ENCODE results near the gene GRIA4.
A peak's percentile ranks its signal among the peaks of the same experiment; 100 is the strongest.

Gene GRIA4

DNA sequence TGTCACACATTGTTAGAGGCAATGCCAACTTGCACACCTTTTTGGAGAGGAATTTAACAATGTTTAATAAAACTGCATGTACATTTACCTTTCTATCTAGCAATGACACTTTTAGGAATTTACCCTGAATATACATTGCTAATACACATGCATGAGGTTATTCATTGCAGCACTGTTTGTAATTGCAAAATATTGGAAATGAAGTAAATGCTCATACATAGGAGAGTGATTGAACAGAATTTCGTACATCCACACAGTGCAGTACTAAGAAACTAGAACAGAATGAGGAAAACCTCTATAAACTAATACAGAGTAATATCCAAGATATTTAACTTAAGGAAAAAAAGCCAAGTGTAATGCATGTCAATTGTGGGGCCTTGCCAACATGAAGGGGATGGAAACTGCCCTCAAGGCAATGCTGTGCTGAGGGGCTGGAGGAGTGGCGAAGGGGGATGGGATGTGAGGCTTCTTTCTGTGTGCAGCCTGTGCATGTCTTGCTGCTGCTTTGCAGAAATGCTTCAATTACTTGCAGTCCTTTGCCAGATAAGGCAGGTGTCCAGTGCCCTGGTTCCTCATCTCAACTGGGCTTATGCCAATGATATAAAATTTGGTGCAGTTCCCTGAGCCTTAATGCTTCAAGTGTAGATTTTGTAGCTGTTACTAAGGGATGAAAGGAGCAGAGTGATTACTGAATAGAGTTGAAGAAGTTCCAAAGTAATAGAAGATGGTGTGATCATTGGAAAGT lies 96.1 kb downstream of the GRIA4 start:
- no peak for TF ChIP-seq JUND (IDR thresholded peaks at IDR 0.05; ENCODE audit: low read depth)
- no peak for DNase-seq (ENCODE audit: low read depth in 1 of 2, low spot score in 1 of 2)
- in situ Hi-C loops (cut with HindIII; ENCODE audit: low pct_unique_long_range_greater_than_20kb, low sequenced_read_pairs), result no loop called here

DNA sequence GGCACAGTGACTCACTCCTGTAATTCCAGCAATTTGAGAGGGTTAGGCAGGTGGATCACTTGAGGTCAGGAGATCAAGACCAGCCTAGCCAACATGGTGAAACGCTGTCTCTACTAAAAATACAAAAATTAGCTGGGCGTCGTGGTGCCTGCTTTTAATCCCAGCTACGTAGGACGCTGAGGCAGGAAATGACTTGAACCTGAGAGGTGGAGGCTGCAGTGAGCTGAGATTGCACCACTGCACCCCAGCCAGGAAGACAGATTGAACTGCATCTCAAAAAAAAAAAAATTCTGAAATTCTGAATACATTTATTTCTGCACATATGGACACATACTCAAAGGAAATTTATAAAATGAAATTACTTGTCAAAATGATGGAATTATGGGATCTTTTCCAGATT lies 103.2 kb downstream of the GRIA4 start:
- DNase-seq (ENCODE audit: low read depth in 1 of 2, low spot score in 1 of 2), result no peak
- no peak for TF ChIP-seq JUND (IDR thresholded peaks at IDR 0.05; ENCODE audit: low read depth)
- in situ Hi-C loops (cut with HindIII; ENCODE audit: low pct_unique_long_range_greater_than_20kb, low sequenced_read_pairs), result no loop called here

DNA sequence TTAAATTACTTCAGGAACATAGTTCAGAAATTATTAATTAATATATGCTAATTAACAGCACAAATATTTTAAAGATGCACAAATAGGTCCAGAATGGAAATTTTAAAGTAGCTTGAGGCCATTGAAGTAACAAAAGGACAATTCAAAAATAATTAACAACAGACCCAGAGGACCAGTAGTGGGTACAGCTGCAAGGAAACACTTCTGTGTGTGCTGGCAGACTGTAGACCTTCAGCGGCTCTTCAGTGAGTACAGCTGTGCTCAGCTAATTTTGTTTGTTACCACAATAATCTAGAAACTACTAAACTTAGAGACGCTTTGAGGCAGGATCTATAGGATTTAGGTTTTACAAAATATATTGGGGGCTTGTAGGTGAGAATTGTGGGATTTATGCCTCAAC lies 103.8 kb downstream of the GRIA4 start:
- no peak for TF ChIP-seq JUND (IDR thresholded peaks at IDR 0.05; ENCODE audit: low read depth)
- no peak for DNase-seq (ENCODE audit: low read depth in 1 of 2, low spot score in 1 of 2)
- in situ Hi-C loops (cut with HindIII; ENCODE audit: low pct_unique_long_range_greater_than_20kb, low sequenced_read_pairs), result no loop called here

DNA sequence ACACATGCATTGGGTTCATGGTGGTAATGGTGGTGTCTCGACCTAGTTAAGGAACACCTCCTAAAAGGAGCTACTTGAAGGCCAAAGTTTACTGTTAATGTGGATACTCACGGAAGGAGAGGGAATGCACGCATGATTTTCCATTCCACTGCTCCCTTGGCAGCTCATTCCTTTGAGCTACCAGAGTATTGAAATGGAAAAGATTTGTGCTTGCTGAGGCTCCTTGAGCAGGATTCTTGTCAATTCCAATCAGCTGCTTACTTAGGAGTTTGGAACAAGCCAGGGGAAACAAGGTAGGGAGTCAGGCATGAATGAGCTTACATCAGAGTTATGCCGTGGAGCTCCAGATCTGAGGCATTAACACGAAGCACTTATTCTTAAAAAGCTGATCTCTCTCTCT lies 108.8 kb downstream of the GRIA4 start:
- TF ChIP-seq JUND (IDR thresholded peaks at IDR 0.05; ENCODE audit: low read depth), result no peak
- in situ Hi-C loops (cut with HindIII; ENCODE audit: low pct_unique_long_range_greater_than_20kb, low sequenced_read_pairs), result no loop called here
- no peak for DNase-seq (ENCODE audit: low read depth in 1 of 2, low spot score in 1 of 2)

DNA sequence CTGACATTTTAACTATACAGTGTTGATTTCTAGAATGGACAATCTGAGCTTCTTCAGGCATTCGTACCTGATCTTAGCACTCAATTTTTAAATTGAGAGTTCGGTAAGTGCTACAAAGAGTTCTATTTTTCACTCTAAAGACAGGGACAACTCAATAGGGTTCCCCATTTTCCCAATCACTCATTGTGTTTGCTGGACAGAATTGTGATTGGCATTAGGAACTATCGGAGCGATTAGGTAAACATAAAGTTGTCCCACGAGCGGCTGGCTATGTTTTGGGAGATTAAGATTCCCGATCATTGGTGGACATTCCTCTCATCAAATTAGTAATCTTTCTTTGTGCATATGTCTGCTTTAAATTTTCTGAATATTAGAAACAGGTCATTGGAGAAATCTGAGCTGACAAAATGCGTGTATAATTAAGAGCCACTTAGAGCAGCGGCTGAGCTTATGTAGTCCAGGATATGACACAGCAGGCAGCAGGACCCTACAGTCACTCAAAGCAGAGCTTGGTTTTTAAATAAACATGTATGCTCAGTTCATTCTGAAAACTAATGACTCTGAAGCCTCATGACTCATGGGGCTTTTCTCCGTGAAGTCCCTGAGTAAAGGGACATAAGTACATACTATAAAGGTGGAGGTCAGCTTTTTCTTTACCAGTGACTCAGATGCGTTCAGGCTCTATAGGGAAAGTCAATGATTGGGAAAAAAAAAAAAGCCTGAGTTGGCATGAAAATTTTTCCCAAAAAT lies 109.4 kb downstream of the GRIA4 start:
- in situ Hi-C loops (cut with HindIII; ENCODE audit: low pct_unique_long_range_greater_than_20kb, low sequenced_read_pairs), result no loop called here
- peak in 1 of 2 experiments; percentile 5 for DNase-seq (ENCODE audit: low read depth in 1 of 2, low spot score in 1 of 2)
- no peak for TF ChIP-seq JUND (IDR thresholded peaks at IDR 0.05; ENCODE audit: low read depth)

DNA sequence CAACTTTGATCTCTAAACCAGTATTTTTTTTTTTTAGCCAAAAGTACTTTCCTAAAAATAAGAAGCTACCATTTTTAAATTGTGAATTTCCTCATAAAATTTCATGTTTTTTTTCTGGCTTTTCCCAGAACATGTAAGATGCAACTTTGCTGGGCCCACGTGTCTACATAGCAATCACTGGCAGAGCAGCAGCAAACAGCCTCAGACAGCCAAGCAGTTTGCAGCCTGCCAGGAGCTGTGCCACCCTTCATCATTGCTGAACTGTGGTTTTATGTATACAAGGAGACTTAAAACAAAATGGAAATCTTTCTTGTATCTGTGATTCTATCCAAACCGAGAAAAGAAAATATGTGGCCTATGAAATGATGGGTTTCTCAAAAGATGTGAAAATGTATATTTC lies 110.2 kb downstream of the GRIA4 start:
- TF ChIP-seq JUND (IDR thresholded peaks at IDR 0.05; ENCODE audit: low read depth), result no peak
- in situ Hi-C loops (cut with HindIII; ENCODE audit: low pct_unique_long_range_greater_than_20kb, low sequenced_read_pairs), result no loop called here
- no peak for DNase-seq (ENCODE audit: low read depth in 1 of 2, low spot score in 1 of 2)

DNA sequence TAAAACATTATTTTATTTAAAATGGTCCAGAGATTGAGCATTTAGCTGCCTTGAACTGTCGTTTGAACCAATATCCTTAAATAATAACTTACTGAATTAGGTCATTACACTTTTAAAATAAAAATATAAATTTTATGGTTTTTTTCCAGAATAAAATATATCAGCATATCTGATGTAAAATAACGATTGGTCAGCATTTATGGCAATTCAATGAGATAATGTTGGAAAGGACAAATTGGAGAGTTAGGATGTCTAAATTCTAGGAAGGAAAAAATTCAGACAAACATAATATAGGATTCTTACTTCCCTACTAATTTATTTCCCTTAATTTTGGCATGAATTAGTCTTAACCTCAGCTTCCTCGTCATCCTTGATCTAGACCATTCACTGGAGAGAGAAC lies 113.4 kb downstream of the GRIA4 start:
- in situ Hi-C loops (cut with HindIII; ENCODE audit: low pct_unique_long_range_greater_than_20kb, low sequenced_read_pairs), result no loop called here
- no peak for DNase-seq (ENCODE audit: low read depth in 1 of 2, low spot score in 1 of 2)
- TF ChIP-seq JUND (IDR thresholded peaks at IDR 0.05; ENCODE audit: low read depth), result no peak

DNA sequence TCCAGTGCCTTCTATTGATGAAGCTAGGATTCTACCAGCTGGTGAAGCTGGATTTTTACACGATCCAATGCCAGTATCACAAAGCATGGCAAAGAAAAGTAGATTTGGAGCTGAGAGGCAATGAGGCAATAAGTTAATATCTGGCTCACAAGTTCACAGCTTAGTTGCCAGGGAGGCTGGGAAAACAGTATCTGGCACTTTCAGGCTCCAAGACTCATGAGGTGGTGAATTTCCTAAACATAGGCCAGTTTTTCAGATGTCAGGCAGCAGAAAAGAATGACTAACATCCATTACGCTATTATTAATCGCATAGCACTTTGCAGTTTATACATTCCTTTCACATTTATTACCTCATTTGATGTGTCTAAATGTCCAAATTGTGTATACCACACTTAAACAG lies 122.7 kb downstream of the GRIA4 start:
- TF ChIP-seq JUND (IDR thresholded peaks at IDR 0.05; ENCODE audit: low read depth), result no peak
- DNase-seq (ENCODE audit: low read depth in 1 of 2, low spot score in 1 of 2), result no peak
- in situ Hi-C loops (cut with HindIII; ENCODE audit: low pct_unique_long_range_greater_than_20kb, low sequenced_read_pairs), result no loop called here

DNA sequence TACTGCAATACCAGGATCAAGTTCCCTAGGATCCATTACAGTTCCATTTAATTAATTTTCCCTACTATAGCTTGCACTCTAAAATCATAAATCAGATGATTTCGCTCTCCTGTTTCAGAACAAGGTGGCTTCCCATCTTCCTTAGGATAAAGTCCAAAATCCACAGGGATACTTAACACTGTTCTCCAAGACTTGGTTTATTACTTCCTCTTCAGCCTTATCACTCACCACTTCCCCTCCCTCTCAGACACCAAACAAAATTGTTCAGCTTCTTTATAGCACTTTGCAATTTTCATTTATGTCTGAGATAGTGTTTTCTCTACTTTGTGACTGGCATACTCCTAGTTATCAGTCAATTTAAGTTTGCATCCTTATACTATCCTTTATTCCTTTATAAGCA lies 124.6 kb downstream of the GRIA4 start:
- in situ Hi-C loops (cut with HindIII; ENCODE audit: low pct_unique_long_range_greater_than_20kb, low sequenced_read_pairs), result no loop called here
- no peak for TF ChIP-seq JUND (IDR thresholded peaks at IDR 0.05; ENCODE audit: low read depth)
- DNase-seq (ENCODE audit: low read depth in 1 of 2, low spot score in 1 of 2), result no peak

DNA sequence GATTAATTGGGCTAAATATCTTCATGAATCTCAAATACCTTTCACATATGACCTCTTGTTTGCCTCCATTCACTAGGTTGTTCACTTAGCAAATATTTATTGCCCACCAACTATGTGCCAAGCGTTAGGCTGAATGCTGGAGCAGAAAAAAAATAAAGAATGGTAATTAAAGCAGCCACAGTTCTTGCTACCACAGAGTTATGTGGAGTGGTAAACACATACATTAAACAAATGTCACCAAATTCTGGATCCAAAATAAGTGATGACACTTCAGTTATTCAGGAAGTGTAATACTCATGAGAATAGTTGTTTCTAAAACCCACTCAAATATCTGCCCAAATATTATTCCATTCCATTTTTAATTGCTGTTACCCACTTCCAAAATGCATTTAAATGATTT lies 128.4 kb downstream of the GRIA4 start:
- no peak for TF ChIP-seq JUND (IDR thresholded peaks at IDR 0.05; ENCODE audit: low read depth)
- in situ Hi-C loops (cut with HindIII; ENCODE audit: low pct_unique_long_range_greater_than_20kb, low sequenced_read_pairs), result no loop called here
- DNase-seq (ENCODE audit: low read depth in 1 of 2, low spot score in 1 of 2), result no peak

DNA sequence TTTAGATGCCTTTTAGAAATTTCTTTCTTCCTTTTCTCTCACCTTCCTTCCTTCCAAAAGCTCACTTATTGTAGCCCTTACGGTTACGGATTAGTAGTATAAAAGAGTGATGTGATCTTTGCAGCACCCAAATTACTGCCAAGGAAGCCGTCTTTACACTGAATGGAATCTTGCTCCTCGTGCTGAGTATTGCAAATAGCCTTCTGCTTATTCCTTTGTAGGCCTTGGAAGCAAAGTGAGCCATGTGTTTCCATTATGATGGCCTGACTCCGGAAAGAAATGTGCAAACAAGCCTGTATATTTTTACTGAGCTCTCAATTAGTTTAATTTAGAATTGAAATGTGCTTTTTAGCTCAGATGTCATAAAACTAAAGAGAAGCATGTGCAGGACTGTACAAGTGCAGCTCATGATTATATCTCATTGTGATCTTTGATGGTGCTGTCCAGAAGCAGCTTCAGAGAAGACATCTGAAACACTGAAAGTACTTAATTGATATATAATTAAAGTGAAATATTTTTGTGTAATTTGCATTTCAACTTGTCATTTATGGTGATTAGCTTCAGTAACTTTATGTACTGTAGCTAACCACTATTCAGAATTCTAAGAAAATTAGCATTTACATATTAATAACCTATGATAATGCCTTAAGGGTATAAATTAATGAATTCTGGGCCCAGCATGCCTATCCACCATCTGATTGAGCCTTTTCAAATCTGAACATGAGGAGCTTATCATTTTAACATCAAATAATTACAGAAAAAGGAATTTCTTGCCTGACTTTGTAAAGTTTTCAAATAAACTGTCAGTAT lies 129.3 kb downstream of the GRIA4 start:
- in situ Hi-C loops (cut with HindIII; ENCODE audit: low pct_unique_long_range_greater_than_20kb, low sequenced_read_pairs), result no loop called here
- no peak for TF ChIP-seq JUND (IDR thresholded peaks at IDR 0.05; ENCODE audit: low read depth)

DNA sequence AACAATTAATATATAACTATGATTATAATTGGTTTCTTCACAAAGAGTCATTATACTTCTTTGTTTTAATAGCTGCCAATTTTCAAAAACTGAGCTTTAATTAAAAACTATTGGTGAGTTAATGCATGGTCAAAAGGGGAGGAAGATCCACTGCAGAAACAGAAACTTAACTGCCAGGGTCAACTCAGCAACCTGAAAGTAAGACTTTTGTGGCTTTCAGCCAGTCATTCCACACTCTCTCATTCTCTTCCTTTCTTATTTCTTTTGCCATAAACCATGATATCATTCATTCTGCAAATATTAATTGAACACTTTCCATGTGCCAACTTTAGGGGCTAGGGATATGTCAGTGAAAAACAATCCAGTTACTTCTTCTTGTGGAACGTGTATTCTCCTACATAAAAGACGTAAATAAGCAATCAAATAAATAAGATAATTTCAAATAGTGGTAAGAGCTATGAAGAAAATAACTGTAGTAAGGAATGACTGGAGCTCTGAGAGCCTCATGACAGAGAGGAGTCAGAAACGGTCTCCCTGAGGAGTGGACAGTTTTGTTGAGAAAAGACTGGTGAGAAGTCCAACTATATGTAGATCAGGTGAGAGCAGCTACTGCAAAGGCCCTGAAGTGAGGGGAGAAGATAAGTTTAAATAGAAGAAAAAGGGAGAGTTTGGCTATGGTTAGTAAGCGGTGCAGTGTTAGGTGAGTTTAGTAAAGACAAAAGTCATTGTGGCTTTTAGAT lies 130.5 kb downstream of the GRIA4 start:
- no peak for TF ChIP-seq JUND (IDR thresholded peaks at IDR 0.05; ENCODE audit: low read depth)
- in situ Hi-C loops (cut with HindIII; ENCODE audit: low pct_unique_long_range_greater_than_20kb, low sequenced_read_pairs), result no loop called here
- no peak for DNase-seq (ENCODE audit: low read depth in 1 of 2, low spot score in 1 of 2)

More for the DNA sequence above, 129.3 kb downstream of the GRIA4 start:
- no peak for DNase-seq (ENCODE audit: low read depth in 1 of 2, low spot score in 1 of 2)

Data from T47D (cell line).